Suprapubic skin (tissue), 4 donors: ENCODE measurements around the gene A1CF. TPM values are rescaled to one million over a fixed set of nuclear protein-coding genes. Genes with fewer than 3 reads are reported as not detected.

Experiments
- DNase-seq, 2 donors: peaks; one replicate each; pipeline ENCODE4 v3.0.0-alpha.2; 2019; ENCODE audit warnings: low spot score in 2 of 2
- H3K27ac ChIP-seq: fragments of 200-600 bp; sonication (generic); one replicate; pipeline ENCODE4 v1.5.1; 2019
- H3K27me3 ChIP-seq: fragments of 200-600 bp; sonication (generic); one replicate; pipeline ENCODE4 v1.5.1; 2019
- H3K36me3 ChIP-seq: fragments of 200-600 bp; sonication (generic); one replicate; pipeline ENCODE4 v1.5.1; 2019
- H3K4me1 ChIP-seq: fragments of 200-600 bp; sonication (generic); one replicate; pipeline ENCODE4 v1.5.1; 2019
- H3K4me3 ChIP-seq: fragments of 200-600 bp; sonication (generic); one replicate; pipeline ENCODE4 v1.5.1; 2019; ENCODE audit warnings: mild to moderate bottlenecking
- H3K9me3 ChIP-seq: fragments of 200-600 bp; sonication (generic); one replicate; pipeline ENCODE4 v1.5.1; 2019
- CTCF ChIP-seq, 2 donors: fragments of 200-600 bp in 1 of 2; fragments of 450-650 bp in 1 of 2; sonication (generic) in 1 of 2; IDR thresholded peaks; one replicate each; pipeline ENCODE4 v1.5.1; 2016 to 2019; ENCODE audit warnings: antibody characterized with exemption in 2 of 2, mild to moderate bottlenecking in 1 of 2, moderate library complexity in 1 of 2
- EP300 ChIP-seq: sonication (generic); formaldehyde crosslinking; IDR thresholded peaks from one replicate; pipeline ENCODE4 v1.6.1; 2017; ENCODE audit warnings: antibody characterized with exemption
- POLR2A ChIP-seq, 2 donors: fragments of 450-650 bp; IDR thresholded peaks; one replicate each; pipeline ENCODE4 v1.6.1; 2017; ENCODE audit warnings: antibody characterized with exemption in 2 of 2, mild to moderate bottlenecking in 2 of 2, moderate library complexity in 2 of 2
- POLR2AphosphoS5 ChIP-seq, 3 donors: sonication (generic); formaldehyde crosslinking; IDR thresholded peaks; one replicate each; pipeline ENCODE4 v1.6.1; 2017; ENCODE audit warnings: antibody characterized with exemption in 3 of 3
- WGBS: methylation state at CpG from one replicate; pipeline ENCODE4 v1.1.5; 2018; 5-methylcytosine and 5-hydroxymethylcytosine counted together
- total RNA-seq, 4 donors: library from RNA; depleted of rRNA; stranded (reverse); fragments of >200 nt; gene quantifications; one replicate each; pipeline ENCODE4 v1.1.0, GENCODE V29; 2016

The A1CF gene
- total RNA-seq, 4 donors from 2014 or later: 0.32 TPM; not detected in 3

GRCh38 chr10:50851884-50852671, 33.3 kb downstream of the A1CF start:
- Histone ChIP-seq H3K27me3 (no peaks in the 10 kb centered on the region), H3K36me3 (no peaks in the 10 kb centered on the region), H3K4me3 (no peak overlapping the region), H3K9me3 (no peaks in the 10 kb centered on the region), H3K27ac (no peak overlapping the region), H3K4me1 (no peaks in the 10 kb centered on the region)
- TF ChIP-seq EP300 (no peak), POLR2AphosphoS5 (IDR thresholded peaks at IDR 0.05) (no peak), CTCF (IDR thresholded peaks at IDR 0.05) (no peak), POLR2A (IDR thresholded peaks at IDR 0.05) (no peak)
- no peak for DNase-seq
- 90% methylated on average over 6 of the region's 6 CpGs for WGBS

GRCh38 chr10:50850578-50851230, 34.7 kb downstream of the A1CF start:
- Histone ChIP-seq H3K4me1 (no peaks in the 10 kb centered on the region), H3K27ac (no peak overlapping the region), H3K27me3 (no peaks in the 10 kb centered on the region), H3K36me3 (no peaks in the 10 kb centered on the region), H3K9me3 (no peaks in the 10 kb centered on the region), H3K4me3 (no peak overlapping the region)
- no peak for TF ChIP-seq CTCF (IDR thresholded peaks at IDR 0.05)
- TF ChIP-seq POLR2AphosphoS5 (IDR thresholded peaks at IDR 0.05): no peak
- no peak for TF ChIP-seq EP300
- no peak for TF ChIP-seq POLR2A (IDR thresholded peaks at IDR 0.05)
- 40% methylated on average over 5 of the region's 5 CpGs for WGBS
- DNase-seq: no peak

GRCh38 chr10:50846753-50847152, 38.7 kb downstream of the A1CF start:
- H3K4me1 ChIP-seq: no peaks in the 10 kb centered on the region
- H3K9me3 ChIP-seq: no peaks in the 10 kb centered on the region
- H3K27ac ChIP-seq: no peak overlapping the region
- H3K27me3 ChIP-seq: no peaks in the 10 kb centered on the region
- H3K36me3 ChIP-seq: no peaks in the 10 kb centered on the region
- H3K4me3 ChIP-seq: no peak overlapping the region
- 89% methylated on average over 1 of the region's 1 CpG for WGBS
- no peak for DNase-seq
- no peak for TF ChIP-seq POLR2AphosphoS5 (IDR thresholded peaks at IDR 0.05)
- TF ChIP-seq EP300: no peak
- TF ChIP-seq POLR2A (IDR thresholded peaks at IDR 0.05): no peak
- TF ChIP-seq CTCF (IDR thresholded peaks at IDR 0.05): no peak

GRCh38 chr10:50837095-50837494, 48.3 kb downstream of the A1CF start:
- 89% methylated on average over 1 of the region's 1 CpG for WGBS
- Histone ChIP-seq H3K36me3 (no peaks in the 10 kb centered on the region), H3K27me3 (peaks cover 4% of the 10 kb centered on the region), H3K4me1 (no peaks in the 10 kb centered on the region), H3K4me3 (no peak overlapping the region), H3K27ac (no peak overlapping the region), H3K9me3 (no peaks in the 10 kb centered on the region)
- TF ChIP-seq EP300 (no peak), POLR2A (IDR thresholded peaks at IDR 0.05) (no peak), POLR2AphosphoS5 (IDR thresholded peaks at IDR 0.05) (no peak), CTCF (IDR thresholded peaks at IDR 0.05) (no peak)
- no peak for DNase-seq

- Histone ChIP-seq H3K4me1 (no peaks in the 10 kb centered on the region), H3K27me3 (peaks cover 4% of the 10 kb centered on the region), H3K4me3 (no peak overlapping the region), H3K27ac (no peak overlapping the region), H3K9me3 (no peaks in the 10 kb centered on the region), H3K36me3 (no peaks in the 10 kb centered on the region)
- 71% methylated on average over 3 of the region's 3 CpGs for WGBS
- TF ChIP-seq POLR2AphosphoS5 (IDR thresholded peaks at IDR 0.05): no peak
- no peak for TF ChIP-seq POLR2A (IDR thresholded peaks at IDR 0.05)
- no peak for TF ChIP-seq EP300
- TF ChIP-seq CTCF (IDR thresholded peaks at IDR 0.05): no peak
- no peak for DNase-seq
Measured at GRCh38 chr10:50832171-50832751, 53.2 kb downstream of the A1CF start.
